ENCODE measurements around the gene GTF2H4.
A peak's percentile ranks its signal among the peaks of the same experiment; 100 is the strongest.

GTF2H4 gene

DNA sequence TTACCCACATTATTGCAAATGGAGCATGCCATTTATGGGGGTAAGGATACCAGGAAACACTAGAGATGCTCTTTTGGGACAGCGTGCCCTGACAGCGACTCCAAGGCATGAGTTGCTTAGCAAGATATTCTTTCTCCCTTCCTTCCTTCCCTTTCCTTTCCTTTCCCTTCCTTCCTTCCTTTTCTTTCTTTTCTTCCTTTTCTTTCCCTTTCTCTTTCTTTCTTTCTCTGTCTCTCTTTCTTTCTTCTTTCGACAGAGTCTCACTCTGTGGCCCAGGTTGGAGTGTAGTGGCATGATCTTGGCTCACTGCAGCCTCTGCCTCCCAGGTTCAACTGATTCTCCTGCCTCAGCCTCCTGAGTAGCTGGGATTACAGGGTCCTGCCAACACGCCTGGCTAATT is 36.0 kb downstream of the GTF2H4 start:
- DNase-seq (ENCODE audit: low read depth, low spot score) = no peak
- in situ Hi-C loops (cut with HindIII; ENCODE audit: low sequenced_read_pairs) = no loop called here
- TF ChIP-seq, protein P1, sequence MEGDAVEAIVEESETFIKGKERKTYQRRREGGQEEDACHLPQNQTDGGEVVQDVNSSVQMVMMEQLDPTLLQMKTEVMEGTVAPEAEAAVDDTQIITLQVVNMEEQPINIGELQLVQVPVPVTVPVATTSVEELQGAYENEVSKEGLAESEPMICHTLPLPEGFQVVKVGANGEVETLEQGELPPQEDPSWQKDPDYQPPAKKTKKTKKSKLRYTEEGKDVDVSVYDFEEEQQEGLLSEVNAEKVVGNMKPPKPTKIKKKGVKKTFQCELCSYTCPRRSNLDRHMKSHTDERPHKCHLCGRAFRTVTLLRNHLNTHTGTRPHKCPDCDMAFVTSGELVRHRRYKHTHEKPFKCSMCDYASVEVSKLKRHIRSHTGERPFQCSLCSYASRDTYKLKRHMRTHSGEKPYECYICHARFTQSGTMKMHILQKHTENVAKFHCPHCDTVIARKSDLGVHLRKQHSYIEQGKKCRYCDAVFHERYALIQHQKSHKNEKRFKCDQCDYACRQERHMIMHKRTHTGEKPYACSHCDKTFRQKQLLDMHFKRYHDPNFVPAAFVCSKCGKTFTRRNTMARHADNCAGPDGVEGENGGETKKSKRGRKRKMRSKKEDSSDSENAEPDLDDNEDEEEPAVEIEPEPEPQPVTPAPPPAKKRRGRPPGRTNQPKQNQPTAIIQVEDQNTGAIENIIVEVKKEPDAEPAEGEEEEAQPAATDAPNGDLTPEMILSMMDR (IDR thresholded peaks at IDR 0.05; ENCODE audit: low read depth, low read length) = no peak
- no peak overlapping the region for H3K4me3 ChIP-seq (ENCODE audit: low read depth, low read length)

DNA sequence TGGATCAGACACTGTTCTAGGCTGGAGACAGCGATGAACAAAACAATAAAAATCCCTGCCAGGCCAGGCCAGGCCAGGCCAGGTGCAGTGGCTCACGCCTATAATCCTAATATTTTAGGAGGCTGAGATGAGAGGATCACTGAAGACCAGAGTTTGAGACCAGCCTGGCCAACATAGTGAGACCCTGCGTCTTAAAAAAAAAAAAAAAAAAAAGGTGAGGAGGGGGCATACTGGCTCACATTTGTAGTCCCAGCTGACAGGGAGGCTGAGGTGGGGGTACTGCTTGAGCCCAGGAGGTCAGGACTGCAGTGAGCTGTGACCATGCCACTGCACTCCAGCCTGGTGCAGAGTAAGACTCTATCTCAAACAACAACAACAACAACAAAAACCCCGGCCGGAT is 37.3 kb downstream of the GTF2H4 start:
- DNase-seq (ENCODE audit: low read depth, low spot score) = no peak
- in situ Hi-C loops (cut with HindIII; ENCODE audit: low sequenced_read_pairs) = no loop called here
- no peak overlapping the region for H3K4me3 ChIP-seq (ENCODE audit: low read depth, low read length)
- TF ChIP-seq, protein P1 (IDR thresholded peaks at IDR 0.05; ENCODE audit: low read depth, low read length) = no peak

DNA sequence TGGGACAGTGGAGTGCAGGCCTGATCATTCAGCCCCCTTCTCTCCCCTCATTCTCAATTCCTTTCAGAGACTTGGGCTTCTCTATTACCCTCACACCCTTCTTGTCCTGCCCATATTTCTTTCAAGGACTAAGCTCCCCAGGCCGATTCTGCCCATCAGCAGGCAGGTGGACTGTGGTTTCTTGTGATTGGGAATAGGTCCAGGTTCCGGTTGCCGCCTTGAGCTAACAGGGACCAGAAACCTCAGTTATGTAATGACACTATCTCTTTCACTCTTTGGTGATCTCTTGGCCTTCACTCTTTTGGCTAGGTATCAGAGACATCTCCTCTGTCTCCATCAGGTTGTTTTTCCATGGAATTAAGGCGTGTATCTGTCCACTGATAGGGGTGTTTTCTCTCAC is 39.2 kb downstream of the GTF2H4 start:
- H3K4me3 ChIP-seq (ENCODE audit: low read depth, low read length) = no peak overlapping the region
- in situ Hi-C loops (cut with HindIII; ENCODE audit: low sequenced_read_pairs) = no loop called here
- DNase-seq (ENCODE audit: low read depth, low spot score) = no peak
- TF ChIP-seq, protein P1 (IDR thresholded peaks at IDR 0.05; ENCODE audit: low read depth, low read length) = no peak

DNA sequence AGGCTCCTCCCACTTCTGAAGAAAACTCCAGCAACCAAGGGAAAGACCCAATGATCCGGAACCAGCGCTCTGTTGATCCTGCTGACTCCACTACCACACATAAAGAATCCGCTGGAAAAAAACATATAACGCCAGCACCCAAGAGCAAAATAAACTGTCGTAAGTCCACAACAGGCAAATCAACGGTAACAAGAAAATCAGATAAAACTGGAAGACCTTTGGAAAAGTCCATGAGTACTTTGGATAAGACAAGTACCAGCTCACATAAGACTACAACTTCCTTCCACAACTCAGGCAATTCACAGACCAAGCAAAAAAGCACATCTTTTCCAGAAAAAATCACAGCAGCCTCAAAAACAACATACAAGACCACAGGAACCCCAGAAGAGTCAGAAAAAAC is 40.8 kb downstream of the GTF2H4 start:
- in situ Hi-C loops (cut with HindIII; ENCODE audit: low sequenced_read_pairs) = no loop called here
- DNase-seq (ENCODE audit: low read depth, low spot score) = no peak
- TF ChIP-seq, protein P1 (IDR thresholded peaks at IDR 0.05; ENCODE audit: low read depth, low read length) = no peak
- H3K4me3 ChIP-seq (ENCODE audit: low read depth, low read length) = no peak overlapping the region

DNA sequence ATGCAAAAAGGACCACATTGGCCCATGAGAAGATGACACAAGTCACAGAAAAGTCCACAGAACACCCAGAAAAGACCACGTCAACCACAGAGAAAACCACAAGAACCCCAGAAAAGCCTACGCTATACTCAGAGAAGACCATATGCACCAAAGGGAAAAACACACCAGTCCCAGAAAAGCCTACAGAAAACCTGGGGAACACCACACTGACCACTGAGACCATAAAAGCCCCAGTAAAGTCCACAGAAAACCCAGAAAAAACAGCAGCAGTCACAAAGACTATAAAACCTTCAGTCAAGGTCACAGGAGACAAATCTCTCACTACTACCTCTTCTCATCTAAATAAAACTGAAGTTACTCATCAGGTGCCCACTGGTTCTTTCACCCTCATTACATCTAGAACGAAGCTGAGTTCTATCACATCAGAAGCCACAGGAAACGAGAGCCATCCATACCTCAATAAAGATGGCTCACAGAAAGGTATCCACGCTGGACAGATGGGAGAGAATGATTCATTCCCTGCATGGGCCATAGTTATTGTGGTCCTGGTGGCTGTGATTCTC is 44.0 kb downstream of the GTF2H4 start:
- no peak overlapping the region for H3K4me3 ChIP-seq (ENCODE audit: low read depth, low read length)
- DNase-seq (ENCODE audit: low read depth, low spot score) = no peak
- in situ Hi-C loops (cut with HindIII; ENCODE audit: low sequenced_read_pairs) = no loop called here
- TF ChIP-seq, protein P1 (IDR thresholded peaks at IDR 0.05; ENCODE audit: low read depth, low read length) = no peak

DNA sequence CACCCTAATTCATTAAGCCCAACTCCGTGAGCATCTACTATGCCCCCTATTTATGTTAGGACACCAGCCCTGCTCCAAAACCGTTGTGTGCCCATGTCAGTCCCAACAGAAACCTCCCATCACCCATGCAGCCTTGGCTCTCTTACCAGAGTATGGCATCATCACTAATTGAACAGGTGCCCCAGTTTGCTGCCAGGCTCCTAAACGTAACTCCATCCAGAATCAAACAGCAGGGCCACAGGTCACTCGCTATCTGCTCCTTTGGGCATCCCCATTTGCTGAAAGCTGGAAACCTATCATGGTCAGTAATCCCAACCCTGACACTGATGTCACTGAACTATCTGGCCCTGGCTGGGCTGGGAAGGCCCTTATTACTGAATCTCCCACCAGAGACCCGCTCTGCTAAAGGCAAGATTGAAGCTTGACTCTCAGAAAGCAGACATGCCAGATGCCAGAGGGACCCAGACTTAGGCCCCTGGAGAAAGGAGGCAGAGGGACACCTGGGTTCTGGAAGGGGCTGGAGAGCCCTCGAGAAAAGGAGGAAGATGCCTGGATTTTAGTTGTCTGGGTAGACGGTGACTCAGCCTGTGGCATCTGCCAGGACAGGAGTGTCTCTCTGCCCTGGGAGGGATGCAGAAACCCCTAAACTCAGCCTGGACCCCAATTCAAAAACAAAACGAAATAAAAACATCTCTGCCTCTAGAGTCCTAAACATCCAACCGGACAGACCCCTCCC is 46.8 kb downstream of the GTF2H4 start:
- peak overlapping the region; percentile 17 for H3K4me3 ChIP-seq (ENCODE audit: low read depth, low read length)
- in situ Hi-C loops (cut with HindIII; ENCODE audit: low sequenced_read_pairs) = no loop called here
- TF ChIP-seq, protein P1 (IDR thresholded peaks at IDR 0.05; ENCODE audit: low read depth, low read length) = no peak
- DNase-seq (ENCODE audit: low read depth, low spot score) = no peak
